Measurements from ENCODE around the gene SYCP2.

The SYCP2 gene

DNA sequence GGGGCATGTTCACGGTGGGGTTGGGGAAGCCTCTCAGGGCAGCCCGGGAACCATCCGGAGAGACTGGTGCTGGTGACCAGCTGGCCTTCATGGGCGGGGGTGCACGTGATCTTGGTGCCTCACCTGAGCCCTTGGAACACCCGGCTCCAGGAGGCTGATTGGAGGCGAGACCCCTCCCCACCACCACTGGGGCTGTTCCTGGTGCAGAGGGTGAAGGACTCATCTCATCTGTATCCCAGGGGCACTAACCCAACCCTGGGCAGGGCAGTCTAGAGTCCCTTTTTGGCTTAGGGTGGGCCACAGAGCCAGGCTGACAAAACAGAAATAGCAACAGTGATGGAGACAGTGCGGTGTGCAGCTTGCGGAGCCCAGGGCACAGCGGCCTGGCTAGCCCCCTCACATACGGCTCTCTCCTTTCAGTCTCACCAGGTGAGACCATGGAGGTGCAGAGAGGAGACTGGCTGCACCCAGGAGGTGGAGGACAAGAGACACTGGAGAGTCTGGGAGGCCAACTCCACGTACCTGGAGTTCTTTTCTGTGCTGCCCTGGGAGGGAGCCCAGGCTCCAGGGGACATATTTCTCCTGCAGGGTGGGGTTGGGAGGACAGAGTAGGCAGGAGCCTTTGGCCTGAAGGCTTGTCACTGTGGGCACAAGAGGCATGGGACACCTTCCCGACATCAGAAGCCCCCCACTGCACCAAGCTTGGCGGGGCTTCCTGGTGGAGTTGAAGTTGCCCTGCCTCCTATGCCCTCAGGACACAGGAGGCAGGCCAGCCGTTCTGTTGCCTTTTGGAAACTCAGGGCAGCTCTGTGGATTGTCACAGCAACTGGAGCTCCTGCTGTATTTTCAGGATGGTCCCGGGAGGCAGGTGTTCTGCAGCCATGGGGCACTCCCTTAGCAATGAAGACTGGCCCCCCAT lies 106.0 kb downstream of the SYCP2 start:
- DNase-seq (ENCODE audit: extremely low spot score, insufficient read length, low read depth) (no peak), FAIRE-seq (no peak)

DNA sequence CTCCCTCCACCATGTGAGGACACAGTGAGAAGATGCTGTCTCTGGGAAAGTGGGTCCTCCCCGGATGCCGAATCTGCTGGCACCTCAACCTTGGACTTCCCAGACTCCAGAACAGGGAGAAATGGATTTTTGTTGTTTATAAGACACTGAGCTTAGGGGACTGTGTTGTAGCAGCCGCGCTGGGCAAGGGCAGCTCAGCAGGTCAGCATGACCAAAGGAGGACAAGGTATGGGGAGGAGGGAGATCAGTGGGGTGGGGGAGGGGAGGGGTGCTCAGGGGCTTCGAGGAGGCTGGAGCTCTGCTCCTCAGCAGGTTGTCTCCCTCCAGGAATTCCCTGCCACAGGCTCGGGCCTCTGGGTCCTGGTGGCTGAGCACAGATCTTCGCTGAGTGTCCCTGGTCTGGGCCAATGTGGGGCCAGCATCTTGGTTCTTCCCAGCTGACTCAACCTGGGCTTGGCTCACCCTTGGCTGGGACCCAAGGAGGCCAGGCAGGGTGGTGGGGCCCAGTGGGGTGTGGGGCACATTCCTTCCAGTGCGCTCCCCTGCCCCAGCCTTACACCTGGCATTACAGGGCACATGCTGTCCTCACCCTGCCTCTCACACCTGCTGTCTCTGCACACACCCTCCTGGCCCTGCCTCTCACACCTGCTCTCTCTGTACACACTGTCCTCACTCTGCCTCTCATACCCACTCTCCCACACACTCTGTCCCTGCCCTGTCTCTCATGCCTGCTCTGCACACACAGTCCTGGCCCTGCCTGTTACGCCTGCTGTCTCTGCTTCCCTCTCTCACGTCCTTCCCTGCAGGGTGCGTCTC lies 107.3 kb downstream of the SYCP2 start:
- no peak for DNase-seq (ENCODE audit: extremely low spot score, insufficient read length, low read depth)
- FAIRE-seq, result no peak

DNA sequence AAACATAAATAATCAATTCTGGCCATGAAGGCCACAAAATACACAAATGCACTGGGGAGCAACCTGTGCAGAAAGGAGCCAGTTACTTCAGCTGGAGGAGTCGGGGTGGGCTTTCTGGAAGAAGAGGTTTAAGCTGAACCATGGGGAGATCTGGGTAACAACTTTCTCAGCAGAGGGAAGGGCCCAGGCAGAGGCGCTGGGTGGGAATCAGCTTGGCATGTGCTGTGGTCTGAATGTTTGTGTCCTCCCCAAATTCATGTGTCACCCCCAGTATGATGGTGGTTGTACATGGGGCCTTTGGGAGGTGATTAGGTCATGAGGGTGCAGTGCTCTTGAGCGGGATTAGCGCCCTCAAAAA lies 107.9 kb downstream of the SYCP2 start:
- FAIRE-seq (no peak), DNase-seq (ENCODE audit: extremely low spot score, insufficient read length, low read depth) (no peak)

DNA sequence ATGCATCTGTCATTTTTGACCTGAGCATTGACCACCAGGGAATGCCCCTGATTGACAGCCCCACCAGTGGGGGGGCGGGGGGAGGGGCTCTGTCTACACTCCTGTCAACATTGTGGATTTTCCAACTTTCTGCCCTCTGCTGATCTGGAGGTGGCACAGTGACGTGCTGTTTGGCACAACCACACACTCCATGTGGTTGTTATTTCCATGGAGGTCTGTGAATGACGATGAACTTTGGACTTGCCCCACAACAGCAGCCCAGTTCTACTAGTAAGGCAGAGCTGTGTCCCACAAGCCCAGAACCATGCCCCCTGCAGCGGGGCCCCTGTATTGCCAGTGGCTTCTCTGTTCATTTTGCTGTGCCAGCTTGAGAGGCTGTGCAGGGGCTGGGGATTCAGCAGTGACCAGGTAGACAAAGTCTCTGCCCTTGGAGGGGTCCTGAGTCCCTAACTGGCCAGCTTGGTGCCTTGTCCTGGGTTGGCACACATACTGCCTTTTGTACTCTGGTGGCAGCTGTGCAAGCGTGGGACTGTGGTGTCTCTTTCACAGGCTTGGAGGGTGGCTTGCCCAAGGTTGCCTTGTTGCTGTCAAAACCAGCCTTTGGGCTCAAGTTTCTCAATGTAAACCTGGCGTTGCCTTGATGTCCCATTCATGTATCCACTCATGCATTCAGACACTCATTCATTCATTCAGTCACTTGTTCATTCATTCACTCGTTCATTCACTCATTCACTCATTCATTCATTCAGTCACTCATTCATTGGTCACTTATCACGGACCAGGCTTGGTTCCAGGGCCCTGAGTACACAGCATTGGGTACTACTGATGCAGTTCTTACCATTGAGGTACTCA lies 108.5 kb downstream of the SYCP2 start:
- no peak for DNase-seq (ENCODE audit: extremely low spot score, insufficient read length, low read depth)
- FAIRE-seq, result no peak

DNA sequence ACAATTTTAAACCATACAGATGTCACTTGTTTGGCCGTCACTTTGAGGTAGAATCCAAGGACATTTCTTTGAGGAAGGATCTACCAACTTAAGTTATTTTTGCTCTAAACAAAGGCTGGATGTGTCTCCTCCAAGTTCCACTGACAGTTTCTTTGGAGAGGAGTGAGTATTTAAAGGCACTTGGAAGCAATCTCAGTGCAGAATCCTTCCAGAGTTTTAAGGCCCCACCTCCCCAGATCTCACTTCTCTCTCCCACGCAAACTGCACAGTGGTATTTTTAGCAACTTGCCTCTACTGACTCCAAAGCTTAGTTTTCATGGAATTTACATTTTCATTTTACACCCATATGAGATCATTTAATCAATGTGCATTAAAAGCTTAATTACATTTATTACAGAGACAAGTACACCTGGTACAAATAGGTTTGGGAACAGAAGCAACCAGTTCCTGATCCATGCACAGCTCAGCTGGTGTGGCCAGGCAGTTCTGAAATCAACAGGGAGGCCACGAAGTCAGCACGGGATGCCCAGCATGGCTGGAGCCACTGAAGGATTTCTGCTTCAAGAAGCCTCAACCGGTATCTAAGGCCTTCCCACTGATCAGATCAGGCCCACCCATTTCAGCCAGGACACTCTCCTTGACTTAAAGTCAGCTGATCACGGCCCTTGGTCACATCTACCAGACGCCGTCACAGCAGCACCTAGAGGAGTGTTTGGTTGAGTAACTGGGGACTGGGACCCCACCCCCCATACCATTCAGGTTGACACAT lies 109.8 kb downstream of the SYCP2 start:
- FAIRE-seq, result no peak
- DNase-seq (ENCODE audit: extremely low spot score, insufficient read length, low read depth), result no peak

DNA sequence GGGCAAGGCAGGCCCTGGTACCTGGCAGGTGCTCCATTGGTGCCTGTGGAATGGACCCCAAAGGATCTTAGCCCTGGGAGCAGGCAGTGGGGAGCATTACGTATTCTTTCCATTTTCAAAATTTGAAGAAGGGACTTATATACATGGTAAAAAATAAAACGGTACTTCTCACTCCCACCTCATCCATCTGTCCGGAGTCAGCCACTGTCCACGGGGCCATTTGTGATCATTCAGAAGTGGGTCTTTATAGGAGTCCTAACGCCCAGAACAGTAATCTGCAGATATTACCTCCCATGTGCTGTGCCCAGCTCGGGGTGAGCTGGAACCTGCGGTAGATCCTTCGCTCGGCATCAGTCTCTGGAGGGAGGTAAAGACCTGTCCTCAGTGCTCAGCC lies 110.4 kb downstream of the SYCP2 start:
- no peak for DNase-seq (ENCODE audit: extremely low spot score, insufficient read length, low read depth)
- FAIRE-seq, result no peak

DNA sequence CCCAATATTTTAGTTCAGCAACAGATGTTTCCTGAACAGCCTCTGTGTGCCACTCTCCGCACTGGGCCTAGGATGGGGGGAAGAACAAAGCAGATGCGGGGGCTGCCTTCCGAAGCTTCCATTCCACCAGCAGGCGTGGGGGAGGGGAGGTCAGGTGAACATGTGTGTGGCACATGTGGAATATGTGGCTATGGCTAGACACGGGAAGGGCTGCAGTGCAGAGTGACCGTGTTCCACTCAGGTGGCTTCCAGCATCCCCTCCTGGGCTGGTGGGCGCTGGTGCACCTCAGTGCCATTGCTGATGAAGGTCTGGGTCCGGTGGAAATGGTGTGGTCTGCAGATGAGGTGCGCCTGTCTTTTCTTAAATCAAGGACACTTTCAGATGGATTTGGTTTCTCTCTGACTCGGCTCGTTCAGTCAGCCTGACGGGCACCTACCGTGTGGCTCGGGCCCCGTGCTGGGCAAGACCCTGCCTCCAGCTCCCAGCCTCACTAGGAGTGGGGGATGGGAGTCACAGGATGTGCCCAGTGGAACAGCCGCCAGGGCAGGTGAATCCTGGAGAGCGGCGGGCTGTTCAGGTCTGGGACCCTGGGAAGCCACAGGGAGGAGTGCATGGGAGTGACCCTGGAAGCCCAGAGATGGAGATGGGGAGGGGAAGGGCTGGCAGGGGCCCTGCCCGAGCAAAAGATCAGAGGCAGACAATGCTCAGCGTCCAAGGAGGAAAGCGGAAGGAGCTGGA lies 111.0 kb downstream of the SYCP2 start:
- no peak for FAIRE-seq
- no peak for DNase-seq (ENCODE audit: extremely low spot score, insufficient read length, low read depth)

DNA sequence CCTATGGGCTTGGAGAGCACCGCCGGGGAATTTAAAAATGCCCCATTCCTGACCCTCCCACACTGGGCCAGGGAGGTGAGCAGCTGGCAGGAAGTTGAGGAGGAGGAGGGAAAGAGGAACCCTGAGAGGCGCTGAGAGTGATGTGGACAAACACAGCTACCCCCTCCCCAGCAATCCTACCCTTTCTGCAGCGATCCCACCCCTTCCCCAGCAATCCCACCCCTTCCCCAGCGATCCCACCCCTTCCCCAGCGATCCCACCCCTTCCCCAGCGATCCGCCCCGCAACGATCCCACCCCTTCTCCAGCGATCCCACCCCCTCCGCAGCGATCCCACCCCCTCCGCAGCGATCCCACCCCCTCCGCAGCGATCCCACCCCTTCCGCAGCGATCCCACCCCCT lies 111.6 kb downstream of the SYCP2 start:
- FAIRE-seq (no peak), DNase-seq (ENCODE audit: extremely low spot score, insufficient read length, low read depth) (no peak)

DNA sequence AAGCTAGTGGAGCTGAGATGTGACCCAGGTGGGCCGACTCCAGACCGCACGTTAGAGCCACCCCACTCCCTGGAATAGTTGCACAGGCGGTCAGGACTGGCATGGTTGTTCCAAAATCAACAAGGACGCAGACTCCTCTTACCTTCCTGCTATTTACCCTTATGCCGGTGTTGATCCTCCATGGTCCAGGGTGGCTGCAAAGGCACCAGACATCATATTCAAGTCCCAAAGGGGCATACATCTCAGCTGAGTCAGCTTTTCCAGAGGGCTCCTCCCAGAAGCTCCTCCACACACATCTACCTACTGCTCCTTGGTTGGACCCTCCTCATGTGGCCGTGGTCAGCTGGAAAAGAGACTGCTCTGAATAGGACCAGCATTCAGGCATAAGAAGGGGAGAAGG lies 112.2 kb downstream of the SYCP2 start:
- DNase-seq (ENCODE audit: extremely low spot score, insufficient read length, low read depth) (no peak), FAIRE-seq (no peak)

DNA sequence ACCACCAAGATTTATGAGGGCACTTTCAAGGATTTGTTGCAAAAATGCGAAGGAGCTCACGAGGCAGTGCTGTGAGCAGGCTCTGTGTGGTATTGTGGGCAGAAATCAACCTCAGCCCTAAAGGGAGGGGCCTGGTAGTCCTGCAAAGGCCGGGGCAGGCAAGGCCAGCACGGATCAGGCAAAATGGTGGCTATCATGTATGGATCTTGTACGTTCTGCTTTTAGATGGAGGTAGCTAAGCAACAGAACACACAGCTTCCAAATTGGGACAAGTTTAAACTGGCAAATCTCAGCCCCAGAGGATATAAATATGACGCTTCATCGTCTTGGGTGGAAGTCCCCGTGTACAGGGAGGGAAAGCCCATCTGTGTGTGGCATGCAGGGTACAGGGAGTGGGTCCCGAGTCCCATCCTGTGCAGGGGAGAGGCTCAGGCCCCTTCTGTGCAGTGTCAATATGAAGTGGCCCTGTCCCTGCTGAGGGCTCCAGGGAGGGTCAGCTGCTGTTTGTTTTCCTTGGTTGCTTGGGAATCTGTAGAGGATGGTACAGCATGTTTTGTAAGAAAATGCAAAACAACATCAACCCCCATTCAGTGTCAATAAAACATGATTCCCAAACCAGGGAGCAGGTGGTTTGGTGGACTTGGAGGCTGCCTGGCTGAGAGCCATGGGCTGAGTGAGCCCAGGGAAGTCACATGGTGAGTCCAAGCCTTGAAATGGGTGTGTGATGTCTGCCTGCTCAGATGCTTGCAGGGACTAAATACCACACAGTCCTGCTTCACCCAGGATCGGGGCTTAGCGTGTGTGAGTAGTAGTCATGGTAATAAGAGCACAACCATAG lies 113.0 kb downstream of the SYCP2 start:
- no peak for DNase-seq (ENCODE audit: extremely low spot score, insufficient read length, low read depth)

DNA sequence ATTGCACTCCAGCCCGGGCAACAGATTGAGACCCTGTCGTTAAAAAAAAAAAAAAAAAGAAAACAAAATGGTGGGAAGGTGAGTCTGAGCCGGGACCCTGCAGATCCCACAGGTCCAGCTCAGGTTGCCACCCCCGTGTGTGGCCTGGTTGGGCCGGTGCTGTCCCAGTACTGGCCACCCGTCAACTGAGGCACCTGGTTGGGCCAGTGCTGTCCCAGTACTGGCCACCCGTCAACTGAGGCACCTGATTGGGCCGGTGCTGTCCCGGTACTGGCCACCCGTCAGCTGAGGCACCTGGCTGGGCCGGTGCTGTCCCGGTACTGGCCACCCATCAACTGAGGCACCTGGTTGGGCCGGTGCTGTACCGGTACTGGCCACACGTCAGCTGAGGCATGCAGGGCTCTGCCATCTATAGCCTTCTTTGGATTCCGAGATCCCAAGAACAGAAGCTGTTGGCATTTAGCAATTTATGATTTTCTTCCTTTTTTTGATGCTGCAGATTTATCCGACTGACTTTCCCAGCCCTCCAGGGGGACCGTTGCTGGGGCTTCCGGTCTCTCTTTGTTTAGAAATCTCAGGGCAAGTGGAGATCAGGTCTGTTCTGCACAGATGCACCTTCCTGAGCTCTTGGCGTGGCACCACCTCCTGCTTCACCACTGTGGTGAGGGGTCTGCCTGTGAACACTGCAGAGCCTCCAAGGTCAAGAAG lies 113.8 kb downstream of the SYCP2 start:
- DNase-seq (ENCODE audit: extremely low spot score, insufficient read length, low read depth), result no peak
- no peak for FAIRE-seq

More for the DNA sequence above, 113.0 kb downstream of the SYCP2 start:
- FAIRE-seq, result no peak

DNA sequence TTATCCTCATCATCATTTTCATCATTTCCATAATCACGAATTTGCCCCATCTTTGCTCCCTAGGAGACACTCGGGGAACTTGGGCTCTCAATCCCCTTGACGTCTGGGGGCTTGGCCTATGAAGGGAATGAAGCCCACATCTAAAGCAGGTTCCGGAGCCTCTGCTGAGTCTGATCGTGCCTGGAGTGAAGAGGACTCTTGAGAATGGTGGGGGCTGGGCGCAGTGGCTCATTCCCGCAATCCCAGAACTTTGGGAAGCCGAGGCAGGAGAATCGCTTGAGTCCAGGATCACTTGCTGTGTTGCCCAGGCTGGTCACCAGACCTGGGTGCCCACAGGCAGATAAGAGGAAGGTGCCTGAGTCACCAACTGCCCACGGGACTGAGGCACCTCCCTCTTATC lies 114.5 kb downstream of the SYCP2 start:
- FAIRE-seq (no peak), DNase-seq (ENCODE audit: extremely low spot score, insufficient read length, low read depth) (no peak)

DNA sequence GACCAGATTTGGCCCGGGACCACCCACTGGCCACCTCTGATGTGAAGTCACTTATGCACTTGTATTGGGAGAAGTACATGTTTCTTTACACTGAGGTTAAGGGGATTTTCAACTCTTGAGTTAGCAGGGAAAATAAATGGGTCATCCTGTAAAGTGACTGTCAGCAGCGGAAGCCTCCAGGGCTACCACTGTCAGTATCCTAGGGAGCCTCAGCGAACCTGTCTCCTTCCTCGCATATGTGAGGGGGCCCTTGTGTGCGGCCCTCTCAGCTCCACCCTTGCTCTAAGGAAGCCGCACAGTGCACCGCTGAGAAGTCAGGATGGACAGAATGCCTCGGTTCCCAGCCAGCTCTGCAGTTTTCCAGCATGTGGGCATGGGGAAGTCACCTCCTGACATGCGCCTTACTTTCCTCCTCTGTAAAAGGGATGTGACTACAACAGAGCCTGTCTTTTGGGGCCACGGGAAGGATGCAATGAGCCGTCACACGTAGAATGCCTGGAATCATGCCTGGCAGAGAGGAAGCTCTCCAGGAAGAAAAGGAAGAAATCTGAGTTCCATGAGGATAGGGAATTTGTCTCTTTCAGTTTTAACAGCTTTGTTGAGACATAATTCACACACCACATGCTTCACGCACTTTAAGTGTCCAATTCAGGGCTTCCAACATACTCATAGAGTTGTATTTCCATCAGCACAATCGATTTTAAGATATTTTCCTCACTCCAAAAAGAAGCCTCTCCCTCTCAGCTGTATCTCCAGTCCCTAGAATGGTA lies 115.4 kb downstream of the SYCP2 start:
- FAIRE-seq, result no peak

DNA sequence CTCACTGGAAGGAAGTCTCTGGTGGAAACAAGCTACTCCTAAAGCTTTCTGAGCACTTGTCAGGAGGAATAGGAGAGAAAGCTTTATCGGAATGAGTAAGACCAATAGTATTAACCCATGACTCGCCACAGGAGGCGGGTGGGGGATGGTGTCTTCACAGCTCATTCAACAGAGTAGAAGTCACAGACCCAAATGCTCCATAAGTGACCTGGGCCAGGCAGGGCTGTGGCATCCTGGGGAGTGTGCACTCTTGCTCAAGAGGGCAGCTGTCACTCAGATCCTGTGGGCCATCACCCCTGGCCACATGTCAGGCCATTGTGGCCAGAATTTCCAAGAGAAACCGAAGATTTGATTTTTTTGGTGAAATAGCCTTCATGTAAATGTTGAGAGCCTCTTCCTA lies 116.0 kb downstream of the SYCP2 start:
- no peak for FAIRE-seq
- no peak for DNase-seq (ENCODE audit: extremely low spot score, insufficient read length, low read depth)

More for the DNA sequence above, 115.4 kb downstream of the SYCP2 start:
- no peak for DNase-seq (ENCODE audit: extremely low spot score, insufficient read length, low read depth)

DNA sequence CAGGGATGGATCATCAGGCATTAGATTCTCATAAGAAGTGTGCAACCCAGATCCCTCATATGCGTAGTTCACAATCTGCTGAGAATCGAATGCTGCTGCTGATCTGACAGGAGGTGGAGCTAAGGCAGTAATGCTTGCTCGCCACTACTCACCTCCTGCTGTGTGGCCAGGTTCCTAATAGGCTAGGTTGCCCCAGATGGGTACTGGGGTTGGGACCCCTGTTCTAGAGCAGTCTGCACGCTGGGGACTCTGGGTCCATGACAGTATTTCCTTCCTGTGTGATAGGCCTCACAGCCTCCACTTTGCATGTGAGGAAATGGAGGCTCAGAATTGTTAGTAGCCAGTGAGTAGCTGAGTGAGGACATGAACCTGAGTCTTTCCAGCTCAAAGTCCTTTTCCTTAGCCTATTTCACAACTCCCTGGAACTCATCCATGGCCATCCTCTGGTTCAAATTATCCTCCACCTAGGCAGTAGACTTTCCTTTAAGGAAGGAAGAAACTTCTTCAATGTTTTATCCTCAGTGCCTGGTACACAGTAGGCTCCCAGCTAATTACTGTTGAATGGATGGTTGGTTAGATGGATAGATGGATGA lies 117.2 kb downstream of the SYCP2 start:
- FAIRE-seq (no peak), DNase-seq (ENCODE audit: extremely low spot score, insufficient read length, low read depth) (no peak)

DNA sequence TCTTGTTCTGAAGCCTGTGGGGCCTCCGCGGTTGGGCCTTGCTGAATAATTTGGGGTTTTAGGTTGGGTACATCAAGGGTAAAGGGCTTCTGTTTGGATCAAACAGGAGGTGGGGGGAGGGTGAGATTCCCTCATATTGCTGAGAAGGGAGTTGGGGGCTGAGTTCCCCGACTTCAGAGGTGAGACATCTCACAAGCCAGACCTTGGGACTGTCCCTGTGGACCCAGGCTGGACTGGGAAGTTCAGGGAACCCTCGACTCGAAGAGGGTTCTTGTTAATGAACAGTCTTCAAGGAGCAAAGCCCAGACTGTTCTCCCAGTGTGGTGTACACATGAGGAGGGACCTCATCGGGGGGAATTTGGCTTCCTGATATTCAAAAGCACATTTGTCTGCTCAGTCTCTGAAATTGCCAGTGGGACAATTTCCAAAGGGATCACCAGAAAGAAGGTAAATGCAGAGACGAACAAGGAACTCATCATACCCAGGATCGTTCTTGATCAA lies 118.5 kb downstream of the SYCP2 start:
- no peak for DNase-seq (ENCODE audit: extremely low spot score, insufficient read length, low read depth)
- no peak for FAIRE-seq

All from GM18507 (cell line).